IMR-90 (cell line): ENCODE measurements around the gene KLF12.

Source experiments
- BHLHE40 ChIP-seq: fragments of 150-350 bp; IDR thresholded peaks from 2 replicates; pipeline ENCODE4 v1.6.1; 2016; ENCODE audit warnings: mild to moderate bottlenecking, low read depth, low read length
- CEBPB ChIP-seq: IDR thresholded peaks from 2 replicates; pipeline ENCODE4 v1.6.1; 2012; ENCODE audit warnings: low read depth, low read length, improper control_type of control experiment
- CTCF ChIP-seq: conservative IDR thresholded peaks from 2 replicates; pipeline ENCODE4 v1.5.1; 2012; ENCODE audit warnings: mild to moderate bottlenecking, low read depth, low read length, improper control_type of control experiment
- ELK1 ChIP-seq: fragments of 150-350 bp; IDR thresholded peaks from 2 replicates; pipeline ENCODE4 v1.6.1; 2016; ENCODE audit warnings: low read depth, mild to moderate bottlenecking, low read length, moderate library complexity, borderline replicate concordance
- FOS ChIP-seq: fragments of 150-350 bp; IDR thresholded peaks from 2 replicates; pipeline ENCODE4 v1.6.1; 2016; ENCODE audit warnings: low read depth, low read length
- MAFK ChIP-seq: IDR thresholded peaks from 2 replicates; pipeline ENCODE4 v1.6.1; 2012; ENCODE audit warnings: low read depth, low read length, improper control_type of control experiment
- MAZ ChIP-seq: IDR thresholded peaks from 2 replicates; pipeline ENCODE4 v1.6.1; 2012; ENCODE audit warnings: low read depth, mild to moderate bottlenecking, low read length, improper control_type of control experiment, moderate library complexity, borderline replicate concordance
- NFE2L2 ChIP-seq: fragments of 150-350 bp; IDR thresholded peaks from 2 replicates; pipeline ENCODE4 v1.6.1; 2016; ENCODE audit warnings: low read depth, mild to moderate bottlenecking, low read length
- POLR2A ChIP-seq: IDR thresholded peaks from 2 replicates; pipeline ENCODE4 v1.6.1; 2012; ENCODE audit warnings: mild to moderate bottlenecking, low read depth, low read length
- RAD21 ChIP-seq: IDR thresholded peaks from 2 replicates; pipeline ENCODE4 v1.6.1; 2012; ENCODE audit warnings: low read length, improper control_type of control experiment
- RCOR1 ChIP-seq: IDR thresholded peaks from 2 replicates; pipeline ENCODE4 v1.6.1; 2012; ENCODE audit warnings: mild to moderate bottlenecking, low read length, improper control_type of control experiment; ENCODE audit not compliant: insufficient replicate concordance

- TF ChIP-seq CTCF (no peak), RCOR1 (no peak), NFE2L2 (no peak), RAD21 (no peak), FOS (no peak), POLR2A (no peak), BHLHE40 (no peak), MAZ (no peak), ELK1 (no peak), CEBPB (no peak), MAFK (no peak)
These were observed 22.0 kb downstream of the KLF12 start for GRCh38 chr13:74111901-74112824.
